ENCODE results near the gene RPN2.

RPN2 gene

GRCh38 chr20:37154684-37155298 lies 24.3 kb upstream of the RPN2 start:
- no peak for TF ChIP-seq TAF1 (IDR thresholded peaks at IDR 0.05; ENCODE audit: borderline replicate concordance, insufficient read depth, low read length)
- TF ChIP-seq POLR2AphosphoS5 (IDR thresholded peaks at IDR 0.05; ENCODE audit: low read depth, low read length): no peak
- no peak for TF ChIP-seq FOXP2 (optimal IDR thresholded peaks at IDR 0.05; ENCODE audit: borderline replicate concordance, extremely low read depth, extremely low read length, insufficient read depth)
- no peak for TF ChIP-seq REST (IDR thresholded peaks at IDR 0.05; ENCODE audit: insufficient read depth in 1 of 2, low read depth in 2 of 2, low read length in 2 of 2)
- TF ChIP-seq SIN3A (IDR thresholded peaks at IDR 0.05; ENCODE audit: borderline replicate concordance, insufficient read depth, low read length): no peak

DNA sequence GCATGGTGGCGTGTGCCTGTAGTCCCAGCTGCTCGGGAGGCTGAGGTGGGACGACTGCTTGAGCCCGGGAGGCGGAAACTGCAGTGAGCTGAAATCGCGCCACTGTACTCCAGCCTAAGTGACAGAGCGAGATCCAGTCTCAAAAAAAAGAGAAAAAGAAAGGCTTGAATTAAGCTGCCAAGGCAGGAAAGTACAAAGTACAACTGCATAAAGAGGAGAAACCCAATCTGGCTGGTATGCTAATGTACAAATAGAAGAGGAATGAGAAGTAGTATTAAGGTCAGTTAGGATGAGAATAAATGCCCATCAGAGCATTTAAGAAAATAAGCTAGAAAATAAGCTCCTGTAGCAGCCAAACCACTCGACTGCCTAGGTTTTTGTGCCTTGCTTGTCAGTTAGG lies 23.1 kb upstream of the RPN2 start:
- TF ChIP-seq SIN3A (IDR thresholded peaks at IDR 0.05; ENCODE audit: borderline replicate concordance, insufficient read depth, low read length) (no peak), REST (IDR thresholded peaks at IDR 0.05; ENCODE audit: insufficient read depth in 1 of 2, low read depth in 2 of 2, low read length in 2 of 2) (no peak), POLR2AphosphoS5 (IDR thresholded peaks at IDR 0.05; ENCODE audit: low read depth, low read length) (no peak), FOXP2 (optimal IDR thresholded peaks at IDR 0.05; ENCODE audit: borderline replicate concordance, extremely low read depth, extremely low read length, insufficient read depth) (no peak), TAF1 (IDR thresholded peaks at IDR 0.05; ENCODE audit: borderline replicate concordance, insufficient read depth, low read length) (no peak)

DNA sequence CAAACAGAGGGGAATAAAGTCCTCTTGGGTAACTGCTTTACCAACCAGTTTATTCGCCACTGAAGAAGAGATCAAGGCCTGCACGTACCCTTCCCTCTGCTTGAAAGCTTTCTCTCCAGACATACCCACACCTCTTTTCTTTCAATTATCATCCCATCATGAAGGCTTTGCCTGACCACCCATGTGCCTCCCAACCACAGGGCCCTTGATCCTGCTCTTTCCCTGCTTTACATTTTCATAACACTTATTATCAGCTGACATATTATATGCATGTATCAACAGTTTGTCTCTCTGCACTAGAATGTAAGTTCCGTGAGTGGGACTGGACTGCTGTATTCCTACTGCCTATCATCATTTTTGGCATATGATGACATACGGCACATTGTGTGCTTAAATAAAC lies 20.9 kb upstream of the RPN2 start:
- TF ChIP-seq POLR2AphosphoS5 (IDR thresholded peaks at IDR 0.05; ENCODE audit: low read depth, low read length) (no peak), SIN3A (IDR thresholded peaks at IDR 0.05; ENCODE audit: borderline replicate concordance, insufficient read depth, low read length) (no peak), REST (IDR thresholded peaks at IDR 0.05; ENCODE audit: insufficient read depth in 1 of 2, low read depth in 2 of 2, low read length in 2 of 2) (no peak), FOXP2 (optimal IDR thresholded peaks at IDR 0.05; ENCODE audit: borderline replicate concordance, extremely low read depth, extremely low read length, insufficient read depth) (no peak), TAF1 (IDR thresholded peaks at IDR 0.05; ENCODE audit: borderline replicate concordance, insufficient read depth, low read length) (no peak)

DNA sequence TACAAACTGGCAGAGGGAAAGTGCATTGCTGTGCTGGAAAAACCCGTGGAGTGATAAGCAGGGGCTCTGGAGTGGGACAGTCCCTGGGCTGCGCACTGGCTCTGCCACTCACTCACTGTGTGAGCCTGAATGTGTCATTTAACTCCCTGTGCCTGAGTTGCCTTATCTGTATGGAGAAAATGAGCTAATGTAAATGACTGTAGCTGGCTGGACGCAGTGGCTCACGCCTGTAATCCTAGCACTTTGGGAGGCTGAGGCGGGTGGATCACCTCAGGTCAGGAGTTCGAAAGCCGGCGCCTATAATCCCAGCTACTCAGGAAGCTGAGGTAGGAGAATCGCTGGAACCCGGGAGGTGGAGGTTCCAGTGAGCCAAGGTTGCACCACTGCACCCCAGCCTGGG lies 18.4 kb upstream of the RPN2 start:
- TF ChIP-seq POLR2AphosphoS5 (IDR thresholded peaks at IDR 0.05; ENCODE audit: low read depth, low read length) (no peak), TAF1 (IDR thresholded peaks at IDR 0.05; ENCODE audit: borderline replicate concordance, insufficient read depth, low read length) (no peak), SIN3A (IDR thresholded peaks at IDR 0.05; ENCODE audit: borderline replicate concordance, insufficient read depth, low read length) (no peak), REST (IDR thresholded peaks at IDR 0.05; ENCODE audit: insufficient read depth in 1 of 2, low read depth in 2 of 2, low read length in 2 of 2) (no peak), FOXP2 (optimal IDR thresholded peaks at IDR 0.05; ENCODE audit: borderline replicate concordance, extremely low read depth, extremely low read length, insufficient read depth) (no peak)

Data from PFSK-1 (cell line).